Activated CD4-positive, alpha-beta T cell treated with anti-CD3 and anti-CD28 coated beads, Interleukin-2, amount 50 U/mL, for 16 hours (primary cell): ENCODE measurements around the gene DPEP2NB.
"Not testable (repeated sequence)": the region's sequence is repeated elsewhere in the genome, so short reads cannot be mapped to it uniquely, and the experiment has no call there.

Source experiments
- DNase-seq: peaks from one replicate; pipeline ENCODE4 v3.0.0-alpha.2; 2020

DPEP2NB gene

GRCh38 chr16:68009872-68010271, 5.8 kb downstream of the DPEP2NB start:
- not testable (repeated sequence) for DNase-seq

- no peak for DNase-seq
These were observed 6.5 kb downstream of the DPEP2NB start for GRCh38 chr16:68009157-68009735.

- no peak for DNase-seq
These were observed 9.9 kb downstream of the DPEP2NB start for GRCh38 chr16:68005786-68006286.

- no peak for DNase-seq
These were observed 10.5 kb downstream of the DPEP2NB start for GRCh38 chr16:68005211-68005610.

GRCh38 chr16:68003031-68003430, 12.7 kb downstream of the DPEP2NB start:
- DNase-seq, result no peak

- no peak for DNase-seq
These were observed 15.3 kb downstream of the DPEP2NB start for GRCh38 chr16:68000450-68000849.

- no peak for DNase-seq
These were observed 15.7 kb downstream of the DPEP2NB start for GRCh38 chr16:67999985-68000384.

GRCh38 chr16:67998779-67999688, 16.7 kb downstream of the DPEP2NB start, which contains the start of gene DPEP2:
DPEP2 (minus strand) TSS chr16:67999484; CDS start chr16:67993212, 6,272 bp downstream.
- DNase-seq, result peak; percentile 35

GRCh38 chr16:67998231-67998778, 17.4 kb downstream of the DPEP2NB start:
- DNase-seq, result not testable (repeated sequence)

- DNase-seq, result no peak
These were observed 19.0 kb downstream of the DPEP2NB start for GRCh38 chr16:67996666-67997065.

GRCh38 chr16:67995423-67995822, 20.3 kb downstream of the DPEP2NB start:
- no peak for DNase-seq

GRCh38 chr16:67994040-67994408, 21.7 kb downstream of the DPEP2NB start:
- DNase-seq, result not testable (repeated sequence)

- DNase-seq, result peak; percentile 86
These were observed 22.3 kb downstream of the DPEP2NB start for GRCh38 chr16:67993207-67994039.

GRCh38 chr16:67992661-67993206, 23.0 kb downstream of the DPEP2NB start:
- no peak for DNase-seq

GRCh38 chr16:67990018-67990386, 25.7 kb downstream of the DPEP2NB start:
- DNase-seq, result no peak

GRCh38 chr16:67989322-67990017, 26.2 kb downstream of the DPEP2NB start:
- DNase-seq, result no peak

GRCh38 chr16:67988675-67989074, 27.0 kb downstream of the DPEP2NB start:
- DNase-seq, result no peak

- DNase-seq, result no peak
These were observed 28.1 kb downstream of the DPEP2NB start for GRCh38 chr16:67987460-67988160.

GRCh38 chr16:67986949-67987348, 28.8 kb downstream of the DPEP2NB start:
- no peak for DNase-seq

GRCh38 chr16:67982011-67982696, 33.6 kb downstream of the DPEP2NB start:
- DNase-seq, result no peak
